Peyer's patch (tissue), 4 donors: ENCODE measurements around the gene HYAL1.

Experiments
- POLR2A ChIP-seq, 2 donors: fragments of 450-650 bp; IDR thresholded peaks; one replicate each; pipeline ENCODE4 v1.5.1; 2017; ENCODE audit warnings: antibody characterized with exemption in 2 of 2, mild to moderate bottlenecking in 2 of 2, moderate library complexity in 2 of 2
- TF ChIP-seq, protein P1 (sequence below), 6 experiments: fragments of 450-650 bp in 4 of 6; fragments of 200-600 bp in 2 of 6; sonication (generic) in 1 of 6; IDR thresholded peaks; one replicate each; pipeline ENCODE4 v1.5.1; 2017 to 2019; ENCODE audit warnings: antibody characterized with exemption in 6 of 6, mild to moderate bottlenecking in 3 of 6, moderate library complexity in 1 of 6

DNA sequence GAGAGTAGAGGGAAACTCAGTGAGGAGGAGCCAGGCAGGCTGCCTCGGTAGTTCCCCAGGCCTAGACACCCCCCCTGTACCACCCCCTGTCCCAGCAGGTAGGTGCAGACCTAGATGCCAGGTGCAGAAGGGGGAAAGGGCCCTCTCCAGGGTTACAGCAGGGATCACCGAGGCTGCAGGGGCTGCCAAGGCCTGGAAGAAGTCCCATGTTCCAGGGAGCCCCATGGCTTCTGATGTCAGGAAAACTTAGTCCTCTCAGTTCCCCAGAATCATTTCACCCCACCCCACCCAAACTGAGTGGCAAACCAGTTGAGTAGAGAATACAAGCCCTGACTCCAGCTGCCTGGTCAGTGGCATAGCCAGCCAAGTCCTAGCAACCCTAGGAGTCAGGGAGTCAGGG is 41.9 kb downstream of the HYAL1 start:
- TF ChIP-seq, protein P1, sequence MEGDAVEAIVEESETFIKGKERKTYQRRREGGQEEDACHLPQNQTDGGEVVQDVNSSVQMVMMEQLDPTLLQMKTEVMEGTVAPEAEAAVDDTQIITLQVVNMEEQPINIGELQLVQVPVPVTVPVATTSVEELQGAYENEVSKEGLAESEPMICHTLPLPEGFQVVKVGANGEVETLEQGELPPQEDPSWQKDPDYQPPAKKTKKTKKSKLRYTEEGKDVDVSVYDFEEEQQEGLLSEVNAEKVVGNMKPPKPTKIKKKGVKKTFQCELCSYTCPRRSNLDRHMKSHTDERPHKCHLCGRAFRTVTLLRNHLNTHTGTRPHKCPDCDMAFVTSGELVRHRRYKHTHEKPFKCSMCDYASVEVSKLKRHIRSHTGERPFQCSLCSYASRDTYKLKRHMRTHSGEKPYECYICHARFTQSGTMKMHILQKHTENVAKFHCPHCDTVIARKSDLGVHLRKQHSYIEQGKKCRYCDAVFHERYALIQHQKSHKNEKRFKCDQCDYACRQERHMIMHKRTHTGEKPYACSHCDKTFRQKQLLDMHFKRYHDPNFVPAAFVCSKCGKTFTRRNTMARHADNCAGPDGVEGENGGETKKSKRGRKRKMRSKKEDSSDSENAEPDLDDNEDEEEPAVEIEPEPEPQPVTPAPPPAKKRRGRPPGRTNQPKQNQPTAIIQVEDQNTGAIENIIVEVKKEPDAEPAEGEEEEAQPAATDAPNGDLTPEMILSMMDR (IDR thresholded peaks at IDR 0.05) = no peak
- no peak for TF ChIP-seq POLR2A (IDR thresholded peaks at IDR 0.05)
